ENCODE data around the gene ZFP30.

Gene ZFP30

DNA sequence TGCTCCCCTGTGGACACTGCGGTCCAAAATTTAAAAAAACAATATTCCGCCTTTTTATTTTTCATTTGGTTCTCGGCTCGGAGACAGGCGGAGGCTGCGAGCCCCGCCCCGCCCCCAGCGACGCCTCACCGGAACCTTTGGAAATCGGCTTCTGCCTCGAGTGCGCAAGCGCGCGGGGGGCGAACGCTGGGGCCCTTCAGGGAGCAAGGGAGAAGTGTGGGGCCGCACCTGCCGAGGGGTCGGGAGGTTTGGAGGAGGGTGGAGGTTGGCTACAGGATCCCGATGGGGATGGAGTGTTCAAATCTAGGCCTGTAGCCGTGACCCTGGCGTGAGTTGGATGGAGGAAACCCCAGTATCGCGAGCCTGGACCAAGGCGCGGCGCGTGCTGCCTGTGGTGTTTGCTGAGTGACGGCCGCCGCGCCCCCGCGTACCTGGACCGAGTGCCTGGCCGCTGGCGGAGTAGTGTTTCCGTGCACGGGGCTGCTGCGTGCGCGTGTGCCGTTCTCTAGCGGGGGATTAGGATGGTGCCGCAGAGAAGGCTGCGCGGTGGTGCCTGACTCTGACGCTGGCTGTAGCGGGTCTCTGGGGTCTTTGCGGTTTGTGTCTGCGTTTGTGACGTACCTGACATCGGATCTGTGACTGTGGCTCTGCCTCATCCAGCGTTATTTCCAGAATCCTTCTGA lies 565 bp upstream of the ZFP30 start (continued):
- TF ChIP-seq, protein P1, sequence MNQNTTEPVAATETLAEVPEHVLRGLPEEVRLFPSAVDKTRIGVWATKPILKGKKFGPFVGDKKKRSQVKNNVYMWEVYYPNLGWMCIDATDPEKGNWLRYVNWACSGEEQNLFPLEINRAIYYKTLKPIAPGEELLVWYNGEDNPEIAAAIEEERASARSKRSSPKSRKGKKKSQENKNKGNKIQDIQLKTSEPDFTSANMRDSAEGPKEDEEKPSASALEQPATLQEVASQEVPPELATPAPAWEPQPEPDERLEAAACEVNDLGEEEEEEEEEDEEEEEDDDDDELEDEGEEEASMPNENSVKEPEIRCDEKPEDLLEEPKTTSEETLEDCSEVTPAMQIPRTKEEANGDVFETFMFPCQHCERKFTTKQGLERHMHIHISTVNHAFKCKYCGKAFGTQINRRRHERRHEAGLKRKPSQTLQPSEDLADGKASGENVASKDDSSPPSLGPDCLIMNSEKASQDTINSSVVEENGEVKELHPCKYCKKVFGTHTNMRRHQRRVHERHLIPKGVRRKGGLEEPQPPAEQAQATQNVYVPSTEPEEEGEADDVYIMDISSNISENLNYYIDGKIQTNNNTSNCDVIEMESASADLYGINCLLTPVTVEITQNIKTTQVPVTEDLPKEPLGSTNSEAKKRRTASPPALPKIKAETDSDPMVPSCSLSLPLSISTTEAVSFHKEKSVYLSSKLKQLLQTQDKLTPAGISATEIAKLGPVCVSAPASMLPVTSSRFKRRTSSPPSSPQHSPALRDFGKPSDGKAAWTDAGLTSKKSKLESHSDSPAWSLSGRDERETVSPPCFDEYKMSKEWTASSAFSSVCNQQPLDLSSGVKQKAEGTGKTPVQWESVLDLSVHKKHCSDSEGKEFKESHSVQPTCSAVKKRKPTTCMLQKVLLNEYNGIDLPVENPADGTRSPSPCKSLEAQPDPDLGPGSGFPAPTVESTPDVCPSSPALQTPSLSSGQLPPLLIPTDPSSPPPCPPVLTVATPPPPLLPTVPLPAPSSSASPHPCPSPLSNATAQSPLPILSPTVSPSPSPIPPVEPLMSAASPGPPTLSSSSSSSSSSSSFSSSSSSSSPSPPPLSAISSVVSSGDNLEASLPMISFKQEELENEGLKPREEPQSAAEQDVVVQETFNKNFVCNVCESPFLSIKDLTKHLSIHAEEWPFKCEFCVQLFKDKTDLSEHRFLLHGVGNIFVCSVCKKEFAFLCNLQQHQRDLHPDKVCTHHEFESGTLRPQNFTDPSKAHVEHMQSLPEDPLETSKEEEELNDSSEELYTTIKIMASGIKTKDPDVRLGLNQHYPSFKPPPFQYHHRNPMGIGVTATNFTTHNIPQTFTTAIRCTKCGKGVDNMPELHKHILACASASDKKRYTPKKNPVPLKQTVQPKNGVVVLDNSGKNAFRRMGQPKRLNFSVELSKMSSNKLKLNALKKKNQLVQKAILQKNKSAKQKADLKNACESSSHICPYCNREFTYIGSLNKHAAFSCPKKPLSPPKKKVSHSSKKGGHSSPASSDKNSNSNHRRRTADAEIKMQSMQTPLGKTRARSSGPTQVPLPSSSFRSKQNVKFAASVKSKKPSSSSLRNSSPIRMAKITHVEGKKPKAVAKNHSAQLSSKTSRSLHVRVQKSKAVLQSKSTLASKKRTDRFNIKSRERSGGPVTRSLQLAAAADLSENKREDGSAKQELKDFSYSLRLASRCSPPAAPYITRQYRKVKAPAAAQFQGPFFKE (tag by site-specific recombination; IDR thresholded peaks at IDR 0.05; ENCODE audit: borderline replicate concordance): no peak
- peak; percentile 91 for TF ChIP-seq ZNF366 (tag by site-specific recombination; conservative IDR thresholded peaks at IDR 0.05)
- peak; percentile 90 for TF ChIP-seq ZNF843 (tag by site-specific recombination; IDR thresholded peaks at IDR 0.05)
- TF ChIP-seq, protein P2, sequence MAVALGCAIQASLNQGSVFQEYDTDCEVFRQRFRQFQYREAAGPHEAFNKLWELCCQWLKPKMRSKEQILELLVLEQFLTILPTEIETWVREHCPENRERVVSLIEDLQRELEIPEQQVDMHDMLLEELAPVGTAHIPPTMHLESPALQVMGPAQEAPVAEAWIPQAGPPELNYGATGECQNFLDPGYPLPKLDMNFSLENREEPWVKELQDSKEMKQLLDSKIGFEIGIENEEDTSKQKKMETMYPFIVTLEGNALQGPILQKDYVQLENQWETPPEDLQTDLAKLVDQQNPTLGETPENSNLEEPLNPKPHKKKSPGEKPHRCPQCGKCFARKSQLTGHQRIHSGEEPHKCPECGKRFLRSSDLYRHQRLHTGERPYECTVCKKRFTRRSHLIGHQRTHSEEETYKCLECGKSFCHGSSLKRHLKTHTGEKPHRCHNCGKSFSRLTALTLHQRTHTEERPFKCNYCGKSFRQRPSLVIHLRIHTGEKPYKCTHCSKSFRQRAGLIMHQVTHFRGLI (tag by site-specific recombination; IDR thresholded peaks at IDR 0.05): no peak; the same call in 1 of the 2 replicates
- peak; percentile 79; the same call in 1 of the 2 replicates for TF ChIP-seq MZF1 (tag by site-specific recombination; IDR thresholded peaks at IDR 0.05; ENCODE audit: borderline replicate concordance)
- TF ChIP-seq ZNF701 (tag by site-specific recombination; IDR thresholded peaks at IDR 0.05): peak; percentile 84; the same call in 1 of the 2 replicates
- TF ChIP-seq, protein P3, sequence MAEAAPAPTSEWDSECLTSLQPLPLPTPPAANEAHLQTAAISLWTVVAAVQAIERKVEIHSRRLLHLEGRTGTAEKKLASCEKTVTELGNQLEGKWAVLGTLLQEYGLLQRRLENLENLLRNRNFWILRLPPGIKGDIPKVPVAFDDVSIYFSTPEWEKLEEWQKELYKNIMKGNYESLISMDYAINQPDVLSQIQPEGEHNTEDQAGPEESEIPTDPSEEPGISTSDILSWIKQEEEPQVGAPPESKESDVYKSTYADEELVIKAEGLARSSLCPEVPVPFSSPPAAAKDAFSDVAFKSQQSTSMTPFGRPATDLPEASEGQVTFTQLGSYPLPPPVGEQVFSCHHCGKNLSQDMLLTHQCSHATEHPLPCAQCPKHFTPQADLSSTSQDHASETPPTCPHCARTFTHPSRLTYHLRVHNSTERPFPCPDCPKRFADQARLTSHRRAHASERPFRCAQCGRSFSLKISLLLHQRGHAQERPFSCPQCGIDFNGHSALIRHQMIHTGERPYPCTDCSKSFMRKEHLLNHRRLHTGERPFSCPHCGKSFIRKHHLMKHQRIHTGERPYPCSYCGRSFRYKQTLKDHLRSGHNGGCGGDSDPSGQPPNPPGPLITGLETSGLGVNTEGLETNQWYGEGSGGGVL (tag by site-specific recombination; IDR thresholded peaks at IDR 0.05): peak; percentile 82
- no peak for TF ChIP-seq HOXC10 (CRISPR knock-in tag; IDR thresholded peaks at IDR 0.05)
- TF ChIP-seq, protein P4, sequence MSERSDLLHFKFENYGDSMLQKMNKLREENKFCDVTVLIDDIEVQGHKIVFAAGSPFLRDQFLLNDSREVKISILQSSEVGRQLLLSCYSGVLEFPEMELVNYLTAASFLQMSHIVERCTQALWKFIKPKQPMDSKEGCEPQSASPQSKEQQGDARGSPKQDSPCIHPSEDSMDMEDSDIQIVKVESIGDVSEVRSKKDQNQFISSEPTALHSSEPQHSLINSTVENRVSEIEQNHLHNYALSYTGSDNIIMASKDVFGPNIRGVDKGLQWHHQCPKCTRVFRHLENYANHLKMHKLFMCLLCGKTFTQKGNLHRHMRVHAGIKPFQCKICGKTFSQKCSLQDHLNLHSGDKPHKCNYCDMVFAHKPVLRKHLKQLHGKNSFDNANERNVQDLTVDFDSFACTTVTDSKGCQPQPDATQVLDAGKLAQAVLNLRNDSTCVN (tag by site-specific recombination; optimal IDR thresholded peaks at IDR 0.05): peak; percentile 100
- peak; percentile 94 for TF ChIP-seq ZFHX2 (tag by site-specific recombination; conservative IDR thresholded peaks at IDR 0.05)
- TF ChIP-seq KLF10 (tag by site-specific recombination; IDR thresholded peaks at IDR 0.05): peak; percentile 80
- TF ChIP-seq, protein P5, sequence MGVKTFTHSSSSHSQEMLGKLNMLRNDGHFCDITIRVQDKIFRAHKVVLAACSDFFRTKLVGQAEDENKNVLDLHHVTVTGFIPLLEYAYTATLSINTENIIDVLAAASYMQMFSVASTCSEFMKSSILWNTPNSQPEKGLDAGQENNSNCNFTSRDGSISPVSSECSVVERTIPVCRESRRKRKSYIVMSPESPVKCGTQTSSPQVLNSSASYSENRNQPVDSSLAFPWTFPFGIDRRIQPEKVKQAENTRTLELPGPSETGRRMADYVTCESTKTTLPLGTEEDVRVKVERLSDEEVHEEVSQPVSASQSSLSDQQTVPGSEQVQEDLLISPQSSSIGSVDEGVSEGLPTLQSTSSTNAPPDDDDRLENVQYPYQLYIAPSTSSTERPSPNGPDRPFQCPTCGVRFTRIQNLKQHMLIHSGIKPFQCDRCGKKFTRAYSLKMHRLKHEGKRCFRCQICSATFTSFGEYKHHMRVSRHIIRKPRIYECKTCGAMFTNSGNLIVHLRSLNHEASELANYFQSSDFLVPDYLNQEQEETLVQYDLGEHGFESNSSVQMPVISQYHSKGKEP (tag by site-specific recombination; IDR thresholded peaks at IDR 0.05): no peak
- TF ChIP-seq, protein P6, sequence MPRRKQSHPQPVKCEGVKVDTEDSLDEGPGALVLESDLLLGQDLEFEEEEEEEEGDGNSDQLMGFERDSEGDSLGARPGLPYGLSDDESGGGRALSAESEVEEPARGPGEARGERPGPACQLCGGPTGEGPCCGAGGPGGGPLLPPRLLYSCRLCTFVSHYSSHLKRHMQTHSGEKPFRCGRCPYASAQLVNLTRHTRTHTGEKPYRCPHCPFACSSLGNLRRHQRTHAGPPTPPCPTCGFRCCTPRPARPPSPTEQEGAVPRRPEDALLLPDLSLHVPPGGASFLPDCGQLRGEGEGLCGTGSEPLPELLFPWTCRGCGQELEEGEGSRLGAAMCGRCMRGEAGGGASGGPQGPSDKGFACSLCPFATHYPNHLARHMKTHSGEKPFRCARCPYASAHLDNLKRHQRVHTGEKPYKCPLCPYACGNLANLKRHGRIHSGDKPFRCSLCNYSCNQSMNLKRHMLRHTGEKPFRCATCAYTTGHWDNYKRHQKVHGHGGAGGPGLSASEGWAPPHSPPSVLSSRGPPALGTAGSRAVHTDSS (tag by site-specific recombination; IDR thresholded peaks at IDR 0.05): no peak; the same call in 1 of the 2 replicates
- TF ChIP-seq ZNF660 (tag by site-specific recombination; IDR thresholded peaks at IDR 0.05): peak; percentile 79; the same call in 1 of the 2 replicates
- peak; percentile 100 for TF ChIP-seq ZNF335 (tag by site-specific recombination; conservative IDR thresholded peaks at IDR 0.05)
- TF ChIP-seq ZSCAN30 (tag by site-specific recombination; IDR thresholded peaks at IDR 0.05): peak; percentile 100
- no peak for TF ChIP-seq GLI2 (tag by site-specific recombination; IDR thresholded peaks at IDR 0.05; ENCODE audit: borderline replicate concordance, low read depth)
- no peak for TF ChIP-seq MEIS1 (CRISPR knock-in tag; IDR thresholded peaks at IDR 0.05; ENCODE audit: borderline replicate concordance)
- TF ChIP-seq ZNF48 (tag by site-specific recombination; IDR thresholded peaks at IDR 0.05): no peak
- TF ChIP-seq ZNF133 (tag by site-specific recombination; IDR thresholded peaks at IDR 0.05): peak; percentile 73
- TF ChIP-seq ZNF514 (tag by site-specific recombination; IDR thresholded peaks at IDR 0.05): no peak
- peak; percentile 94; the same call in 1 of the 2 replicates for TF ChIP-seq ZNF777 (tag by site-specific recombination; IDR thresholded peaks at IDR 0.05; ENCODE audit: borderline replicate concordance)
- no peak for TF ChIP-seq ZNF292 (tag by site-specific recombination; IDR thresholded peaks at IDR 0.05; ENCODE audit: borderline replicate concordance, low read depth)
- TF ChIP-seq ZNF544 (tag by site-specific recombination; IDR thresholded peaks at IDR 0.05): no peak
- peak; percentile 89 for TF ChIP-seq ZSCAN16 (tag by site-specific recombination; IDR thresholded peaks at IDR 0.05)

All from HEK293 (cell line).